H9 (cell line): ENCODE results near the gene CREB3L2. TPM values are rescaled to one million over a fixed set of nuclear protein-coding genes. Genes with fewer than 3 reads are reported as not detected.

Experiments
- DNase-seq: peaks from one replicate; pipeline ENCODE4 v3.0.0-alpha.2; 2017
- H2AFZ ChIP-seq: one replicate; pipeline ENCODE4 v1.6.1; 2013; ENCODE audit warnings: mild to moderate bottlenecking, low read length, control low read depth, moderate library complexity
- H2AK5ac ChIP-seq: 2 replicates; pipeline ENCODE4 v1.6.1; 2013; ENCODE audit warnings: low read length, control low read depth, mixed read lengths; ENCODE audit not compliant: insufficient read length
- H2BK120ac ChIP-seq: one replicate; pipeline ENCODE4 v1.6.1; 2013; ENCODE audit warnings: low read depth, mild to moderate bottlenecking, low read length, control low read depth, inconsistent platforms; ENCODE audit not compliant: poor library complexity, severe bottlenecking
- H2BK12ac ChIP-seq: 2 replicates; pipeline ENCODE4 v1.6.1; 2013; ENCODE audit warnings: low read length, control low read depth, mixed read lengths, low read depth; ENCODE audit not compliant: insufficient read length
- H2BK15ac ChIP-seq: 2 replicates; pipeline ENCODE4 v1.6.1; 2013; ENCODE audit warnings: low read depth, low read length, control low read depth
- H2BK20ac ChIP-seq: one replicate; pipeline ENCODE4 v1.6.1; 2013; ENCODE audit warnings: low read depth, mild to moderate bottlenecking, low read length, control low read depth, inconsistent platforms; ENCODE audit not compliant: poor library complexity, severe bottlenecking
- H2BK5ac ChIP-seq: 2 replicates; pipeline ENCODE4 v1.6.1; 2013; ENCODE audit warnings: low read length, control low read depth, mixed read lengths; ENCODE audit not compliant: insufficient read length
- H3K14ac ChIP-seq: 2 replicates; pipeline ENCODE4 v1.6.1; 2013; ENCODE audit warnings: low read length, control low read depth; ENCODE audit not compliant: insufficient read depth
- H3K18ac ChIP-seq: 2 replicates; pipeline ENCODE4 v1.6.1; 2013; ENCODE audit warnings: low read depth, mild to moderate bottlenecking, mixed read lengths, low read length, control low read depth; ENCODE audit not compliant: insufficient read length
- H3K23ac ChIP-seq: 2 replicates; pipeline ENCODE4 v1.6.1; 2013; ENCODE audit warnings: low read length, control low read depth, mixed read lengths, low read depth; ENCODE audit not compliant: insufficient read length
- H3K23me2 ChIP-seq: 2 replicates; pipeline ENCODE4 v1.6.1; 2013; ENCODE audit warnings: low read depth, mild to moderate bottlenecking, mixed read lengths, low read length, control low read depth; ENCODE audit not compliant: insufficient read length, poor library complexity, severe bottlenecking
- H3K27ac ChIP-seq: 2 replicates; pipeline ENCODE4 v1.5.1; 2013; ENCODE audit warnings: low read length, control low read depth, mixed read lengths, low read depth; ENCODE audit not compliant: insufficient read length
- H3K27me3 ChIP-seq: 2 replicates; pipeline ENCODE4 v1.6.1; 2013; ENCODE audit warnings: low read length, control low read depth, inconsistent platforms; ENCODE audit not compliant: insufficient read depth
- H3K4ac ChIP-seq: 2 replicates; pipeline ENCODE4 v1.6.1; 2013; ENCODE audit warnings: low read depth, mild to moderate bottlenecking, control low read depth, inconsistent platforms, low read length, moderate library complexity
- H3K4me1 ChIP-seq: 2 replicates; pipeline ENCODE4 v1.6.1; 2013; ENCODE audit warnings: low read length, control low read depth, inconsistent platforms; ENCODE audit not compliant: insufficient read depth
- H3K4me2 ChIP-seq: 2 replicates; pipeline ENCODE4 v1.6.1; 2013; ENCODE audit warnings: low read length, control low read depth, mixed read lengths; ENCODE audit not compliant: insufficient read length, insufficient read depth
- H3K56ac ChIP-seq: 2 replicates; pipeline ENCODE4 v1.6.1; 2013; ENCODE audit warnings: low read depth, mild to moderate bottlenecking, mixed read lengths, low read length, control low read depth; ENCODE audit not compliant: insufficient read length
- H3K79me1 ChIP-seq: 2 replicates; pipeline ENCODE4 v1.6.1; 2013; ENCODE audit warnings: low read depth, mild to moderate bottlenecking, moderate library complexity, low read length, control low read depth, inconsistent platforms; ENCODE audit not compliant: insufficient read depth, poor library complexity, severe bottlenecking
- H3K79me2 ChIP-seq: 2 replicates; pipeline ENCODE4 v1.6.1; 2013; ENCODE audit warnings: low read length, control low read depth, inconsistent platforms; ENCODE audit not compliant: insufficient read depth
- H3K9ac ChIP-seq: 2 replicates; pipeline ENCODE4 v1.6.1; 2013; ENCODE audit warnings: low read length, control low read depth, mixed read lengths; ENCODE audit not compliant: insufficient read length; ENCODE audit errors: extremely low read depth
- H3K9me3 ChIP-seq: one replicate; pipeline ENCODE4 v1.6.1; 2013; ENCODE audit warnings: low read depth, low read length, inconsistent platforms; ENCODE audit not compliant: control insufficient read depth
- H3T11ph ChIP-seq: one replicate; pipeline ENCODE4 v1.6.1; 2013; ENCODE audit warnings: mild to moderate bottlenecking, low read length, control low read depth, inconsistent platforms
- H4K20me1 ChIP-seq: one replicate; pipeline ENCODE4 v1.6.1; 2013; ENCODE audit not compliant: control insufficient read depth, insufficient read length, insufficient read depth
- H4K5ac ChIP-seq: 2 replicates; pipeline ENCODE4 v1.6.1; 2013; ENCODE audit warnings: low read depth, mild to moderate bottlenecking, mixed read lengths, low read length, control low read depth; ENCODE audit not compliant: insufficient read length
- H4K8ac ChIP-seq: replicated peaks from 2 replicates; pipeline ENCODE4 v1.6.1; 2013; ENCODE audit warnings: low read length, control low read depth, mixed read lengths, low read depth; ENCODE audit not compliant: insufficient read length
- H4K91ac ChIP-seq: 2 replicates; pipeline ENCODE4 v1.6.1; 2013; ENCODE audit warnings: low read depth, mild to moderate bottlenecking, moderate library complexity, mixed read lengths, low read length, control low read depth; ENCODE audit not compliant: insufficient read length
- H3K27ac Mint-ChIP-seq, 3 experiments: 2 replicates in 2 of 3; 3 replicates in 1 of 3; pipeline ENCODE4 v1.8.0; 2020 to 2021; ENCODE audit warnings: mixed read lengths in 3 of 3, mild to moderate bottlenecking in 1 of 3, moderate library complexity in 1 of 3
- H3K27me3 Mint-ChIP-seq: 2 replicates; pipeline ENCODE4 v1.8.0; 2021; ENCODE audit warnings: low read depth, mild to moderate bottlenecking, moderate library complexity, mixed read lengths
- H3K36me3 Mint-ChIP-seq, 3 experiments: 2 replicates in 2 of 3; 3 replicates in 1 of 3; pipeline ENCODE4 v1.8.0; 2020 to 2021; ENCODE audit warnings: low read depth in 3 of 3, mixed read lengths in 3 of 3; ENCODE audit not compliant: insufficient read depth in 1 of 3
- H3K4me1 Mint-ChIP-seq, 2 experiments: 2 replicates each; pipeline ENCODE4 v1.8.0; 2020; ENCODE audit warnings: mixed read lengths in 2 of 2
- H3K4me3 Mint-ChIP-seq, 2 experiments: 2 replicates in 1 of 2; 3 replicates in 1 of 2; pipeline ENCODE4 v1.8.0; 2020 to 2021; ENCODE audit warnings: mild to moderate bottlenecking in 2 of 2, mixed read lengths in 2 of 2, moderate library complexity in 1 of 2
- H3K9me3 Mint-ChIP-seq, 2 experiments: 2 replicates in 1 of 2; 3 replicates in 1 of 2; pipeline ENCODE4 v1.8.0; 2020; ENCODE audit warnings: mild to moderate bottlenecking in 2 of 2, mixed read lengths in 2 of 2, moderate library complexity in 1 of 2
- WGBS: extraction: QIAGEN DNeasy Blood & Tissue Kit; methylation state at CpG from one replicate; pipeline ENCODE4 v1.1.7; 2013; ENCODE audit warnings: missing lambda C conversion rate, low lambda C conversion rate, mixed read lengths; ENCODE audit not compliant: insufficient read length; ENCODE audit errors: extremely low coverage; 5-methylcytosine and 5-hydroxymethylcytosine counted together
- total RNA-seq: library from RNA; stranded (reverse); gene quantifications from 2 replicates; pipeline ENCODE4 v1.2.1, GENCODE V29; 2021
- TF ChIP-seq, protein P1 (sequence below): fragments of 200-600 bp; sonication (generic); conservative IDR thresholded peaks from 3 replicates; pipeline ENCODE4 v1.8.0; 2021; ENCODE audit warnings: antibody characterized with exemption, mild to moderate bottlenecking

Gene CREB3L2
- total RNA-seq, 1 experiment from 2014 or later: 60.7 TPM

DNA sequence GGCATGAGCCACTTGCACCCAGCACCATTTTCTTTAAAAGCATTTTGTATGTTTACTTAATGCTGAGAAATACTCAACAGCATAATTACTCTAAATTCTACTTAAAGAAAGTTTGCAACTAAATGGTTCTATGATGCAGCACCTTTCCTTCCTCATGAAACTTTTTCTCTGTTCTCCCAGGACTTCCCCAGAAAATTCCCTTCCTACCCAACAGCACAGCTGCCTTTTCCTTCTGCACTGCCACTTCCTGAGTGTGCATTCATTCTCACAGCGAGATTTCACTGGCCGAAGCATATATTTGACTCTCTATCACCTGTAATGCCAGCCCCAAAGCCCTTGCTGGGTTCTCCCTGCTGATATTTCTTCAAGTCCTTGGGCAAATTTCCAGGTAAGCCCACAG is 113.6 kb downstream of the CREB3L2 start:
- no CpG with 5 or more reads among the region's 2 CpGs for WGBS
- peak overlapping the region in 1 of 3 experiments; percentile 74; a peak in 3 of 7 replicates for H3K27ac Mint-ChIP-seq

More for the DNA sequence above, 113.6 kb downstream of the CREB3L2 start:
- H2BK120ac ChIP-seq: no peak overlapping the region
- no peaks in the 10 kb centered on the region for H3K79me2 ChIP-seq
- H3K56ac ChIP-seq: no peak overlapping the region
- H3K27ac ChIP-seq: no peak overlapping the region
- no peaks in the 10 kb centered on the region for H3K9me3 ChIP-seq
- Mint-ChIP-seq H3K27me3 (no peaks in the 10 kb centered on the region; the same call in 1 of the 2 replicates), H3K36me3 (peaks cover 21 to 55% (median 44%) of the 10 kb centered on the region in 3 experiments; a peak in 6 of 7 replicates), H3K4me3 (no peak overlapping the region), H3K9me3 (peaks cover 0 to 3% of the 10 kb centered on the region in 2 experiments; a peak in 1 of 5 replicates), H3K4me1 (peaks cover 18 to 21% of the 10 kb centered on the region in 2 experiments)
- H3K9ac ChIP-seq: no peak overlapping the region
- H3K4me1 ChIP-seq: peaks cover 7% of the 10 kb centered on the region; the same call in 1 of the 2 replicates
- no peak overlapping the region for H2BK5ac ChIP-seq
- H3K14ac ChIP-seq: no peak overlapping the region
- H3K23me2 ChIP-seq: no peaks in the 10 kb centered on the region
- no peaks in the 10 kb centered on the region for H4K20me1 ChIP-seq
- H2BK12ac ChIP-seq: no peak overlapping the region
- H2AFZ ChIP-seq: no peak overlapping the region
- no peak overlapping the region for H4K5ac ChIP-seq
- no peak overlapping the region for H4K91ac ChIP-seq
- no peak overlapping the region for H2AK5ac ChIP-seq
- no peak overlapping the region for H3K23ac ChIP-seq
- no peak overlapping the region for H3K18ac ChIP-seq
- DNase-seq: no peak
- H3K4me2 ChIP-seq: no peak overlapping the region
- TF ChIP-seq, protein P1, sequence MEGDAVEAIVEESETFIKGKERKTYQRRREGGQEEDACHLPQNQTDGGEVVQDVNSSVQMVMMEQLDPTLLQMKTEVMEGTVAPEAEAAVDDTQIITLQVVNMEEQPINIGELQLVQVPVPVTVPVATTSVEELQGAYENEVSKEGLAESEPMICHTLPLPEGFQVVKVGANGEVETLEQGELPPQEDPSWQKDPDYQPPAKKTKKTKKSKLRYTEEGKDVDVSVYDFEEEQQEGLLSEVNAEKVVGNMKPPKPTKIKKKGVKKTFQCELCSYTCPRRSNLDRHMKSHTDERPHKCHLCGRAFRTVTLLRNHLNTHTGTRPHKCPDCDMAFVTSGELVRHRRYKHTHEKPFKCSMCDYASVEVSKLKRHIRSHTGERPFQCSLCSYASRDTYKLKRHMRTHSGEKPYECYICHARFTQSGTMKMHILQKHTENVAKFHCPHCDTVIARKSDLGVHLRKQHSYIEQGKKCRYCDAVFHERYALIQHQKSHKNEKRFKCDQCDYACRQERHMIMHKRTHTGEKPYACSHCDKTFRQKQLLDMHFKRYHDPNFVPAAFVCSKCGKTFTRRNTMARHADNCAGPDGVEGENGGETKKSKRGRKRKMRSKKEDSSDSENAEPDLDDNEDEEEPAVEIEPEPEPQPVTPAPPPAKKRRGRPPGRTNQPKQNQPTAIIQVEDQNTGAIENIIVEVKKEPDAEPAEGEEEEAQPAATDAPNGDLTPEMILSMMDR: no peak
- no peaks in the 10 kb centered on the region for H3K79me1 ChIP-seq
- no peak overlapping the region for H3K4ac ChIP-seq
- H3K27me3 ChIP-seq: no peaks in the 10 kb centered on the region
- H2BK15ac ChIP-seq: no peak overlapping the region
- H4K8ac ChIP-seq: no peak overlapping the region
- H3T11ph ChIP-seq: no peak overlapping the region
- H2BK20ac ChIP-seq: no peak overlapping the region
